Left renal cortex interstitium (tissue), 4 donors: ENCODE data around the gene CASS4. TPM values are rescaled to one million over a fixed set of nuclear protein-coding genes. Genes with fewer than 3 reads are reported as not detected.
A peak's percentile ranks its signal among the peaks of the same experiment; 100 is the strongest.

Source experiments
- DNase-seq, 4 donors: peaks; one replicate each; pipeline ENCODE4 v3.0.0-alpha.2; 2013; ENCODE audit warnings: low read depth in 4 of 4, low spot score in 2 of 4, missing footprints in 1 of 4
- polyA plus RNA-seq, 4 donors: library from polyadenylated mRNA; unstranded; fragments of 120-200 nt; gene quantifications; one replicate each; pipeline ENCODE4 v1.2.1, GENCODE V29; 2013; ENCODE audit not compliant: insufficient read length in 4 of 4

The CASS4 gene
- polyA plus RNA-seq, 4 donors, result 3.4 to 3.8 (median 3.7) TPM

DNA sequence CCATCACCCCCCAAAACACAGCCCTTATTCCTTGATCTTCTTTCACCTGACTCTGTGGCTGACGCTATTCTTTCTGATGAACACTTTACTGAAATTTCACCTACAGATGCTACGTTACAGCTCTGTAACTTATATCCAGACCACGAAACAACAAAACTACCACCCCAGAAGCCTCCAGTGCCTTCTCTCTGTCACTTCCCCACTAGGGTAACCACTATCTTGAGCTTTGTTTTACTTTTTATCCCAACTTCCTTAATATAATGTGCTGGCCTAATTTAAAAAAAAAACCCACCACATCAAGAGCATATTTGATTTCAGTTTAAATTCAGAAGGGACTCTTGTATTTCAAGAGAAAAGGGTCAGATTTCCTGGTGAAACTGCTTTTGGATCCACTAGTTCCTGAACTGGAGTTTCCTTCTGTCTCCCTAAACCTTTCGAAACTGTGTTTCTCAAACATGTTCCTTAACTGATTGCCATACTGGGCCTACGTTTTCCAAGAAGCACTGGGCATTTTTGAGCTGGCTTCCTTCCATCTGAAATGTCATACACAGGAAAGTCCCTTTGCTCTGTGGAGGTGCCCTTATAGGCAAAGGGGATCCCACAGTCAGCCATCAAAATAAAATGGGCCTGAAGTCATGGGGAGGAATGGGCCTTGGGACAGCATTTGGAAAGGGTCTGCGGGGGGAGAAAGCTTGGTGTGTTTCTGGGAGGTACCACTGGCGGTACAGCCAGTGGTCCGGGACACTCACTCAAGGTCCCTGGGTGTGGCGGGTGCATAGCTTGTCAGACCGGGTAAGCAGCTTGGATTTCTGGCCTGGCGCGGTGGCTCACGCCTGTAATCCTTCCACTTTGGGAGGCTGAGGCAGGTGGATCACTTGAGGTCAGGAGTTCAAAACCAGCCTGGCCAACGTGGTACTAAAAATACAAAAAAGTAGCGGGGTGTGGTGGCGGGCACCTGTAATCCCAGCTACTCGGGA, 30.6 kb downstream of the CASS4 start:
- DNase-seq, result no peak

- DNase-seq, result peak in 3 of 4 donors; percentile 36 to 60 (median 51)
These were observed 31.8 kb downstream of the CASS4 start for GRCh38 chr20:56443654-56444540.

- DNase-seq, result no peak
These were observed 33.1 kb downstream of the CASS4 start for GRCh38 chr20:56445130-56445529.

DNA sequence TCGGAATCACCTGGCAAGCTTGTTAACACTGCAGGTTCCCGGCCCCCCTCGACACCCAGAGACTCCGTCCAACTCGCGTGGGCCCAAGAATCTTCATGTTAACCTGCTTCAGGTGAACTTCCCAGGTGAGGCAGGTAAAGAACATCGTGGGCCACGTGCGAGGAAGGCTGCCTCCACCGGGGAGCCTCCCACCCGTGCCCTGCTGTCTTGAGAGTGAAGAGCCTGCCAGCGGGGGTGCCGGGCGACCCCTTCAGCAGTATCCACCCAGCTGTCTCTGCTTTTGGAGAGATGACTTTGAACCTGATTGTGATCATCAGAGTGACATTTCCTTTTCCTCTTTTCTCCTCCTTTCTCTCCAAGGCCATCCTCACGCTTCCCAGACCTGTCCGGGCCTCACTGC, 33.5 kb downstream of the CASS4 start:
- DNase-seq, result no peak

DNA sequence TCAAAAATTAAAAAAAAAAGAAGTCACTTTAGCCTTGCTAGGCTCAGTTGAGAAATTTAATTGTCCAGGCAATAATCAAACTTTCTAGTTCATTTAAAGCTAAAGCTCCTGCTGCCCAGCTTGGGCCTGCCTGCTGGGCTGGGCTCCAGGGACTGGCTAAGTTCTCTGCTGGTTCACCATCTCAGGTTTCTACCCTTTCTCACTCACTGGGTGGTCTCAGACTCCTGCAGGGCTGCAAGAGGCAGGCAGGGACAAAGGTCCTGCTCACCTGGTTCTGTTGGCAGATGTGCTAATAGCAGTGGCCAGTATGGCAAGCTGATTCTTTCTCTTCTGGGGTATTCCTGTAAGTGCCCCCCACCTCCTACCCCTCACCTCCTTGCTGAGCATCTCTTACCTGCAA, 35.2 kb downstream of the CASS4 start:
- no peak for DNase-seq

DNA sequence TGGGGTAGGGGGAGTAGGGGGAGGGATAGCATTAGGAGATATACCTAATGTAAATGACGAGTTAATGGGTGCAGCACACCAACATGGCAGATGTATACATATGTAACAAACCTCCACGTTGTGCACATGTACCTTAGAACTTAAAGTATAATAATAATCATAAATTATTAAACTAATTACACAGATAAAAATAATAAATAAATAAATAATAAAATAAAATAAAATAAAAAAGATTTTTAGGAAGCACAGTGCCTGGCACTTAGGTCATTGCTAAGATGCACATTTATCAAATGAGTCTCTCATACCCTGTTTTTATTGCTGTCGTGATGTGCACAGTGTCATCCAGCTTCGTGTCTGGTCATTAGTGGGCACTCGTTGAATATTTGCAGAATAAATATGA, 37.4 kb downstream of the CASS4 start:
- no peak for DNase-seq

GRCh38 chr20:56451056-56451765, 39.2 kb downstream of the CASS4 start:
- no peak for DNase-seq

DNA sequence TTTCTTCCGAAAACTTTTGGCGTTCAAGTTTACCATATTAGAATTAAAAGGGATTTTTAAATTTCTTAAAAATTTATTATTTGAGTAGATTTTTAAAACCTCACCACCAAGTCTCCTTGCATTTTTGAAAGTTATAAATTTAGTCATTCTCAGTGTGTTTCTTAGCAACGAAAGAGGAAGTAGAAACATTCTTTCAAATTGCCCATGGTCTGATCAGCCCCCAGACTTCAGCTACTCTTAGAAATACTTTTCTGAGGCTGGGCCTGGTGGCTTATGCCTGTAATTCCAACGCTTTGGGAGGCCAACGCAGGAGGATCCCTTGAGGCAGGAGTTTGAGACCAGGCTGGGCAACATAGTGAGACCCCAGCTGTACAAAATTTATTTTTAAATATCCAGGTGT, 41.3 kb downstream of the CASS4 start:
- DNase-seq, result no peak

GRCh38 chr20:56454754-56455153, 42.7 kb downstream of the CASS4 start:
- DNase-seq, result no peak

DNA sequence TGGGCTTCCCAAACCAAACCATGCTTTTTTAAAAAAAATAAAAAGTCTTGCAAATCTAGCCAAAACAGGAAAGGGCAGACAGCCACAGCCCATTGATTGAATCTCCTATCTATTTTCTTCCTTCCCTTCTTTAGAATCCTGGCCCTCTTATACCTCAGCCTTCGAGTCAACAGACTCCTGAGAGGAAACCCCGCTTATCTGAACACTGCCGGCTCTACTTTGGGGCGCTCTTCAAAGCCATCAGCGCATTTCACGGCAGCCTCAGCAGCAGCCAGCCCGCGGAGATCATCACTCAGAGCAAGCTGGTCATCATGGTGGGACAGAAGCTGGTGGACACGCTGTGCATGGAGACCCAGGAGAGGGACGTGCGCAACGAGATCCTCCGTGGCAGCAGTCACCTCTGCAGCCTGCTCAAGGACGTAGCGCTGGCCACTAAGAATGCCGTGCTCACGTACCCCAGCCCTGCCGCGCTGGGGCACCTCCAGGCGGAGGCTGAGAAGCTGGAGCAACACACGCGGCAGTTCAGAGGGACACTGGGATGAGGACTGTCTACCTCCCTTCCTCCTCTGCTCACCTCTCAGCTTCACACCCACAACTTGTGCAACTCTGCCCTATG, 46.3 kb downstream of the CASS4 start:
- no peak for DNase-seq

DNA sequence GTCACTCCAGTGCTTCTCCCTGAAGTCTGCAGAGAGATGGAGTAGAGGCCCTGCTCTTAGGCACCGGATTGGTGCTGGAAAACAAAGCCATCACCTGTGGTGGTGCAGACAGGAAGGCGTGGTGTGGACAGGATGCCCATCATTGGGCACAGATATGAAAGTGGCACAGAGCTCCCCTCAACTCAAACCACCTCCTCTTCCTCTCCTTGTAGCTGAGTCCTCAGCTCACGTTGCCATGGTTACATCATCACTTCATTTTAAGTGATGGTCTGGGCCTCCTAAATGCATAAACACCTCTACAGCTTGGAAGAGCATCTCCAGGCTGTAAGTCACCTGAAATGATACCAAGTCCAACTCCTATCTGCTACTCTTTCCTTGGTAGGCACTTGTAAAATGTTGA, 48.4 kb downstream of the CASS4 start:
- no peak for DNase-seq

DNA sequence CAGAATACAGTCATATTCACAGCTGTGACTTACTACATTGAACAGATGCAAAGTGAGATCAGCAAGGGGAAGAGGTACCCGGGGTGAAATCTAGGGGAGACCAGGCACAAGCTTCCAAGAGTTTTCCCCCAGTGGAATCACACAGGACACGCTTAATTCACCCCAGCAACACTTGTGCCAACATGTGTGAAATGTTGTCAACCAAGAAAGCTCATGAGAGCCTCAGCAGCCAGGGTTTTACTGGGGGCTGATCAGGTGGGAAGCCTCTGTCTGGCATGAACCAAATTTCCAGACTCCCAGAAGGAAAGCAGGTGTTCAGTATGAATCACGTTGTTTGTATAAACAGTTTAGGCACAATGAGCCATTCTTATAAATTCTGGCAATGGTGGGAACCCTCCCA, 49.5 kb downstream of the CASS4 start:
- no peak for DNase-seq

DNA sequence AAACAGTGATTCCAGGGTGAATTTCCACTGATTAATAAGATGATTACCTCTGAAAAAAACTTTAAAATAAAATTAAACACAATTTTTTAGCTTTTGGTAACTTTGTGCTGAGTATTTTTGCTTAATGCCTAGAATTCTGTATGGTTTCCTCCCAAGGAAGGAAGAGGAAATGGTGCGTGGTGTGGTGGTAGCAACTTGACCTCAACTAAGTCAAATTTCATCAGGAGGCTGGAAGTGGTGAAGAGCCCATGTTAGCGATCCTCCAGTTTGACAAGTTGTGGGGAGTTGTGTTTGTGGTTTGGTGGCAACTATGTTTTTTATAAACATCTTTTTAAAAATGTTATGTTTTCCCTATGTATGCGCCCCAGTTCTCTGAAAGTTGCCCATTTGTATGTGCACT, 51.4 kb downstream of the CASS4 start:
- no peak for DNase-seq

- no peak for DNase-seq
These were observed 53.9 kb downstream of the CASS4 start for GRCh38 chr20:56465997-56466396.

- DNase-seq, result no peak
These were observed 55.9 kb downstream of the CASS4 start for GRCh38 chr20:56467968-56468315.

DNA sequence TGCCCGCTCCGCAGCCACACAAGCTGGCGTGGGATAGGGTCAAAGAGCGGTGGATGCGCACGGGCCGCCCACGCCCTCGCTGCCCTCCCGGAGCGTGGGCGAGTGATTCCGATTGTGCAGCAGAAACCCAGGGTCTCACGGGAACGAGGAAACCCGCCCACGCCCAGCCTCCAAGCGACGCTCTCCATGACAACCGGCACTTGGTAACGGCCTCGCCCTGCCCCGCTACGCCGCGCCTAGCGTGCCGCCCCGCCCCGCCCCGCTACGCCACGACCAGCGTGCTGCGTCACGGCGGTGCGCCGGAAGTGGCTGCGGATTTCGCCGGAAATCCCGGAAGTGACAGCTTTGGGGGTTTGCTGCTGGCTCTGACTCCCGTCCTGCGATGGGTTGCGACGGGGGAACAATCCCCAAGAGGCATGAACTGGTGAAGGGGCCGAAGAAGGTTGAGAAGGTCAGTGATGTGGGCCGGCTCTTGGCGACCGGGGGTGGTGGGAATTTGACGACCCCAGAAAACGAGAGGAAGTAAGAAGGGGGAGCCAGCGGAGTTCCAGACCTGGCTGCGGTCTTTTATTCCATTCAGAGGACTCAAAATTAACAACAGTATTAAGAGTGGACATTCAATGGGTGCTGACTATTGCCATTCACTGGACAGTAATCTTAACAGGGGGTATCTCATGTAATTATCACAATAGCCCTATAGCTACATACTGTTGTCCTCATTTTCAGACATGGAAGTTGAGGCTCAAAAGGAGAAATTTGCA, 56.4 kb downstream of the CASS4 start, which contains the start of gene RTF2:
TSS of gene RTF2 (plus strand) at position 312 of the 761 bp plus-strand sequence. CDS start at position 383, 71 bp downstream.
- DNase-seq, result peak; percentile 64 to 87 (median 82)

- DNase-seq, result no peak
These were observed 57.0 kb downstream of the CASS4 start for GRCh38 chr20:56469077-56469449.

- no peak for DNase-seq
These were observed 71.9 kb downstream of the CASS4 start for GRCh38 chr20:56483970-56484369.

DNA sequence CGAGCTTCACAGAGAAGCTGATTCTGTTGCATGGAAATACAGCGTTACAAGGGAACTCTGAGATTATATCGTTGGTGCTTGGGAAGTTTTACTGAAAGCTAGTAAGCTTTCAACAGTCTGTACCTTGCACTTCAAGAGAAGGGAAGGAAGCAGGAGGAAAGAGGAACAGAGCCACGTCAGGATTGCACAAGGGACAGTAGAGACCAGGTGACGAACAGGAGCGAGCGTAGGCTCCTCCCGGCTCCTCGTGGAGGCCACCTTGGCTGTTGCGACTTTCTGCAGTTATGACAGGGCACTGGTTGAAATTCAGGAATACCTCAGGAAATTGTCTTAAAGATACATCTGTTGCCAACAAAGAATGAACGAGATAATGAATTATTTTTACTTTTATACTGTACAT, 75.2 kb downstream of the CASS4 start:
- DNase-seq, result no peak

GRCh38 chr20:56488566-56488965, 76.5 kb downstream of the CASS4 start:
- DNase-seq, result no peak
